GM18505 (cell line): ENCODE measurements around the gene LCTL.
"Not testable (repeated sequence)": the region's sequence is repeated elsewhere in the genome, so short reads cannot be mapped to it uniquely, and the experiment has no call there.

Experiments
- ATAC-seq: cut with Tn5 transposase; IDR thresholded peaks from one replicate; pipeline ENCODE4 v1.9.1; 2021; ENCODE audit not compliant: unreplicated experiment
- POLR2A ChIP-seq: IDR thresholded peaks from 4 replicates; pipeline ENCODE4 v1.6.1; 2011; ENCODE audit warnings: borderline replicate concordance; ENCODE audit not compliant: insufficient read depth, insufficient read length; ENCODE audit errors: extremely low read depth

LCTL gene

GRCh38 chr15:66598095-66598815 lies 32.5 kb upstream of the LCTL start:
- TF ChIP-seq POLR2A, result no peak

GRCh38 chr15:66595931-66596545 lies 30.2 kb upstream of the LCTL start:
- ATAC-seq, result no peak
- TF ChIP-seq POLR2A, result no peak

More at GRCh38 chr15:66598095-66598815, 32.5 kb upstream of the LCTL start:
- no peak for ATAC-seq

GRCh38 chr15:66595332-66595731 lies 29.5 kb upstream of the LCTL start:
- no peak for TF ChIP-seq POLR2A
- no peak for ATAC-seq

GRCh38 chr15:66594836-66595235 lies 29.0 kb upstream of the LCTL start:
- ATAC-seq, result no peak
- TF ChIP-seq POLR2A, result no peak

GRCh38 chr15:66594344-66594743 lies 28.5 kb upstream of the LCTL start:
- TF ChIP-seq POLR2A, result no peak
- no peak for ATAC-seq

- no peak for TF ChIP-seq POLR2A
- ATAC-seq, result no peak
Observed at GRCh38 chr15:66593219-66593780, 27.5 kb upstream of the LCTL start.

DNA sequence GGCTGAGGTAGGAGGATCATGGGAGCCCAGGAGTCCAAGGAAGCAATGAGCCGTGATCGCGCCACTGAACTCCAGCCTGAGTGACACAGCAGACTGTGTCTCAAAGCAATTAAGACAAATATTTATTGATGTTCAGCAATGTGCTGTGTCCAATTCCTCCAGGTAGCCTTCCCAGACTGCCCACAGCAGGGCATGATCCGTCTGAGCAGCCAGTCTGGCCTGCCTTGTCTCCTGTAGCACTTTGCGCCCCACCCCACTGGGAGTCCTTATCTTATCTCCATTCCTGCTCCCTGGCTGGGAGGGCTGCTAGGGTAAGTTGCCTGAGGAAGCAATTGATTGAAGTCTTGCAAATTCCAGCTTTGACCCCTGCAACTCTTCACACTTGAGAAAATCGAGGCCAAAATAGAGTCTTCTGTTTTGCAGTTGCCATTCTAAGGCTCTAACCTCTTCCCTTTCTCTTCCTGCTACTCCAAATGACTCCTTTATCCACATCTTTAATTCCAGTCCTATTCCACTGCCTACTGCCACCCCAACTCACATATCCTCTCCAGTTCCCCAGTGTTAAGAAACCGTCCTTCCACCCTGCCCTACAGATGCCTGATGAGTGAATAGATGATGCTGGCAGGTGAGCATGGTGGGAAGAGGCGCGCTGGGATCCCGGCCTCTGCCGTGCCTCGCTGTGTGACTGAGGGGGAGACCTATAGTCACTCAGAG lies 26.9 kb upstream of the LCTL start:
- ATAC-seq, result no peak
- TF ChIP-seq POLR2A, result no peak

- TF ChIP-seq POLR2A, result no peak
- no peak for ATAC-seq
Observed at GRCh38 chr15:66591322-66591862, 25.6 kb upstream of the LCTL start.

GRCh38 chr15:66590435-66590834 lies 24.6 kb upstream of the LCTL start:
- no peak for TF ChIP-seq POLR2A
- no peak for ATAC-seq

DNA sequence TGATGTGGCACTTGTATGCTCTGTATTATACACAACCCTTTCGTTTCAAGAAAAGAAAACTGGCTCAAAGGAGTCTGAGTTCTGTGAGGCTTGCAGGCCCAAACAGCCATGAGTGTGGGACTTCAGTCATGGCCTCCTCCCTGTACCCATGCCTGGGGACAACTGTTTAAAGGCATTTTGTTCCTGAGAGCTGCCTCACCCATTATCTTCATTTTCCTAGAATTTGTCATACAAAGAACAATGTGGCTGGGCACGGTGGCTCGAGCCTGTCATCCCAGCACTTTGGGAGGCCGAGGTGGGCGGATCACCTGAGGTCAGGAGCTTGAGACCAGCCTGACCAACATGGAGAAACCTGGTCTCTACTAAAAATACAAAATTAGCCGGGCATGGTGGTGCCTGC lies 23.6 kb upstream of the LCTL start:
- ATAC-seq, result not testable (repeated sequence)

- TF ChIP-seq POLR2A, result no peak
- no peak for ATAC-seq
Observed at GRCh38 chr15:66588971-66589370, 23.2 kb upstream of the LCTL start.

DNA sequence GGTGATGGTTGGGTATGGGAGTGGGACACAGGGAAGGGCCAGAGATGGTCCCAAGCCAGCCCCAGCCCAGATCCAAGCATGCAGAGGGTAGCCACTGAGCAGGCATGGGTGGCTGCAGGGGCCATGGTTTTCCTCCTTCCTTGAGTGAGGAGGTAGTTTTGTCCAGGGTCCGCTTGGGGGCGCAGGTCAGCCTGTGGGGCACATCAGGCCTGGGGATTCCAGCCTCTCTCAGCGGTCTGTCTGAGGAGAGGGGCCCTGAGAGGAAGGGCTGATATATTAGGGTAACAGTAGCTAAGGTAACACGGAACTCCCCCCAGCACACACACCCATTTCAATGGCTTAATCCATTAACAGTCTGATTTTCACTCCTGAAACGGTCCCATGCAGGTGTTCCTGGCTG lies 22.7 kb upstream of the LCTL start:
- TF ChIP-seq POLR2A, result no peak
- ATAC-seq, result no peak

DNA sequence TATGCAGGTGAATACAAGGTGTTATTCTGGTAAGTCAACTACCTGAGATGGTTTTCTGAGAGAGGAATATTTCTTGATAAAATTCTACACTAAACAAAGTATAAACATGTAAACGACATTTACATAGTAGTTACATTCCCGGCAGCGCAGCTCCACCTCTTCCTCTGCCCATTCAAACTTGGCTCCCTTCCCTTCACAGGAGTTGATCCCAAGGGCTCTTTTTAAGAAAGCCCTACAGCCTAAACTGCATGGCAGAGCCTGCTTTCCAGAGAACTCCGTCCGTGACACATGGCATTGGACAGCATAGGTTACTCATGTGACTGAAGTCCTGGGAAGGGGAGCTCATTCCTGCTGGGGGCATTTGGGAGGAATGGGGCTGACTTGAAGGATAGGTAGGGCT lies 22.0 kb upstream of the LCTL start:
- TF ChIP-seq POLR2A, result no peak
- ATAC-seq, result no peak
